Tibial nerve (tissue), 4 donors: ENCODE results near the gene MTCL1. TPM values are rescaled to one million over a fixed set of nuclear protein-coding genes. Genes with fewer than 3 reads are reported as not detected.

Source experiments
- DNase-seq, 2 donors: peaks; one replicate each; pipeline ENCODE4 v3.0.0-alpha.2; 2019; ENCODE audit warnings: low spot score in 2 of 2
- H3K27ac ChIP-seq, 4 donors: fragments of 200-600 bp; sonication (generic) in 3 of 4; one replicate each; pipeline ENCODE4 v1.5.1; 2017 to 2019; ENCODE audit warnings: mild to moderate bottlenecking in 1 of 4
- H3K27me3 ChIP-seq, 2 donors: fragments of 200-600 bp; sonication (generic) in 1 of 2; one replicate each; pipeline versions ENCODE4 v1.5.1 to v1.6.0; 2017 to 2019
- H3K36me3 ChIP-seq, 3 donors: fragments of 200-600 bp; sonication (generic); one replicate each; pipeline ENCODE4 v1.5.1; 2018 to 2019
- H3K4me1 ChIP-seq, 4 donors: fragments of 200-600 bp; sonication (generic) in 3 of 4; one replicate each; pipeline ENCODE4 v1.5.1; 2017 to 2019
- H3K4me3 ChIP-seq, 4 donors: fragments of 200-600 bp; sonication (generic) in 3 of 4; one replicate each; pipeline ENCODE4 v1.5.1; 2017 to 2019; ENCODE audit warnings: mild to moderate bottlenecking in 1 of 4, moderate library complexity in 1 of 4
- H3K9me3 ChIP-seq, 4 donors: fragments of 200-600 bp; sonication (generic) in 3 of 4; one replicate each; pipeline ENCODE4 v1.5.1; 2017 to 2019
- CTCF ChIP-seq, 5 experiments: fragments of 200-600 bp in 3 of 5; fragments of 450-650 bp in 2 of 5; sonication (generic) in 3 of 5; IDR thresholded peaks; one replicate each; pipeline ENCODE4 v1.5.1; 2016 to 2019; ENCODE audit warnings: antibody characterized with exemption in 5 of 5, mild to moderate bottlenecking in 3 of 5, moderate library complexity in 2 of 5
- EP300 ChIP-seq, 2 donors: sonication (generic); formaldehyde crosslinking; IDR thresholded peaks; one replicate each; pipeline ENCODE4 v1.6.1; 2017; ENCODE audit warnings: antibody characterized with exemption in 2 of 2, mild to moderate bottlenecking in 1 of 2
- POLR2A ChIP-seq, 2 donors: fragments of 450-650 bp; IDR thresholded peaks; one replicate each; pipeline ENCODE4 v1.6.1; 2017; ENCODE audit warnings: antibody characterized with exemption in 2 of 2, mild to moderate bottlenecking in 2 of 2, moderate library complexity in 2 of 2
- WGBS, 2 donors: methylation state at CpG; one replicate each; pipeline ENCODE4 v1.1.5; 2018; 5-methylcytosine and 5-hydroxymethylcytosine counted together
- total RNA-seq, 4 donors: library from RNA; depleted of rRNA; stranded (reverse); fragments of >200 nt; gene quantifications; one replicate each; pipeline ENCODE4 v1.1.0, GENCODE V29; 2016

MTCL1 gene
- total RNA-seq, 4 donors from 2014 or later: 4.6 to 18.3 (median 5.3) TPM

DNA sequence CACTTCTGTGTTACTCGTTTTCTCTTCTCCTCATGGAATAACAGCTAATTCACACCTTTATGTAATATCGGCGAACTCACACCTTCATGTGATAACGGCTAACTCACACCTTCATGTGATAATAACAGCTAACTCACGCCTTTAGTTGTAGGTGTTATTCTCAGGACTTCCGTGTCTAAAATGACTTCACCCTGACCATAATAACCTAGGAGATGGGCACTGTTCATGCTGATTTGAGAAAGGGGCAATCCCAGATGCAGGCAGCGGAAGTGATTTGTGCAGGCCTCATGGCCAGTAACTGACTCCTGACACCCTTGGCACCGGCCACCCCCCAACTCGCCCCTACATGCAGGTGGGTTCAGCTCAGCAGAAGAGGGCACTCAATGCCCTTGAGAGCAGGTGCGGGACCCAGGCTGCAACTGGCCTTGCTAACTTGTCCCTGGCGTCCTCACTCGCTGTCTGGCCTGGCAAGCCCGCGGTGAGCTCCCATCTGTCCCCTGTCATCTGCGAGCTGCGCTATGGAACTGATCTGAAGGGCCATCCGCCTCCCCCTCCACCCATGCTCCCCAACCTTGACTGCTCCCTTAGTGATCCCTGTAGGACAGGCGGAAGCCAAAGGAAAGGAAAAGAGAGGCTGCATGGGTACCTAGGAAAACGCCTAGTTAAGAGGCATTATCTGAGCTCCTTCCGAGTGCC lies 42.6 kb upstream of the MTCL1 start:
- Histone ChIP-seq H3K27me3 (no peaks in the 10 kb centered on the region), H3K9me3 (no peaks in the 10 kb centered on the region), H3K4me3 (no peak overlapping the region), H3K27ac (no peak overlapping the region), H3K36me3 (no peaks in the 10 kb centered on the region), H3K4me1 (peaks cover 0 to 8% (median 3%) of the 10 kb centered on the region in 4 donors)
- WGBS, 2 donors: 84 to 85% methylated on average over 20 of the region's 20 CpGs
- no peak for TF ChIP-seq CTCF (IDR thresholded peaks at IDR 0.05)
- no peak for TF ChIP-seq EP300 (IDR thresholded peaks at IDR 0.05)
- no peak for TF ChIP-seq POLR2A (IDR thresholded peaks at IDR 0.05)
- DNase-seq: no peak

DNA sequence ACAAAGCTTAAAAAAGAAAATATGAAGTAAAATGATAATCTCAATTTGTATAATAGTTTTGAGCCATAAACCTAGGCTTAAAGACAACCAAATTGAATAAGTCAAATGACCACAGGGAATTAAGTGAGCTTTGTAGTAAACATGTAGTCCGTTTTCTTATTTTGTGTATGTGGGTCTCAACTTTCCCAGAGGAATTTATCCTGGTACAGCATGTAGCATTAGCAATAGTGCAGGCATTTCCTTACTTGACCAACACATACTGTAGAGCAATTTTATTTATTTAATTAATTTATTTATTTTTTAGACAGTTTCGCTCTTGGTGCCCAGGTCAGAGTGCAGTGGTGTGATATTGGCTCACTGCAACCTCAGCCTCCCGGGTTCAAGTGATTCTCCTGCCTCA lies 37.5 kb upstream of the MTCL1 start:
- H3K4me3 ChIP-seq: no peak overlapping the region
- DNase-seq: no peak
- no peak for TF ChIP-seq EP300 (IDR thresholded peaks at IDR 0.05)
- no peak for TF ChIP-seq CTCF (IDR thresholded peaks at IDR 0.05)
- TF ChIP-seq POLR2A (IDR thresholded peaks at IDR 0.05): no peak
- 84 to 94% methylated on average over 3 of the region's 3 CpGs for WGBS, 2 donors
- H3K27ac ChIP-seq: no peak overlapping the region
- H3K9me3 ChIP-seq: no peaks in the 10 kb centered on the region
- no peaks in the 10 kb centered on the region for H3K4me1 ChIP-seq
- no peaks in the 10 kb centered on the region for H3K36me3 ChIP-seq
- no peaks in the 10 kb centered on the region for H3K27me3 ChIP-seq

- TF ChIP-seq POLR2A (IDR thresholded peaks at IDR 0.05): no peak
- TF ChIP-seq CTCF (IDR thresholded peaks at IDR 0.05): no peak
- no peaks in the 10 kb centered on the region for H3K9me3 ChIP-seq
- no peaks in the 10 kb centered on the region for H3K27me3 ChIP-seq
- no peaks in the 10 kb centered on the region for H3K4me1 ChIP-seq
- DNase-seq: no peak
- no peaks in the 10 kb centered on the region for H3K36me3 ChIP-seq
- no peak overlapping the region for H3K4me3 ChIP-seq
- H3K27ac ChIP-seq: no peak overlapping the region
Observed at GRCh38 chr18:8668381-8668780, 37.0 kb upstream of the MTCL1 start.

DNA sequence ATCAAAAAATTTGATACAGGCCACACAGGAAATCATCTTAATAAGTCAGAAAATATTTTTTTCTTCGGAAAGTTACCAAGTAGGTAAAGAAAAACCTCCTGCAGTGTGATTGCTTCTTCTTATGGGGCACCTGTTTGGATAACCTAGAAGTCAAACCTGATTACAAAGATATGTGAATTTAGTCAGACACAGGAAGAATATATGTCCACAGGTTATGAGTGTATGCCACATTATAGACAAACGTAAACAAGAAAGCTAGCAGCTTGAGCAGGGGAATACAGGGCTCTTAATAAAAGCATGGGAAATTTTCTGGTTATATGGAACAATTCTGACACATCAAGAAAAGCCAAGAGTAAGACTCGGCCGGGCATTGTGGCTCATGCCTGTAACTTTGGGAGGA lies 35.8 kb upstream of the MTCL1 start:
- Histone ChIP-seq H3K9me3 (no peaks in the 10 kb centered on the region), H3K4me1 (no peaks in the 10 kb centered on the region), H3K27me3 (no peaks in the 10 kb centered on the region), H3K4me3 (no peak overlapping the region), H3K27ac (no peak overlapping the region), H3K36me3 (no peaks in the 10 kb centered on the region)
- WGBS, 2 donors: 79 to 89% methylated on average over 4 of the region's 4 CpGs
- no peak for DNase-seq
- TF ChIP-seq CTCF (IDR thresholded peaks at IDR 0.05) (no peak), EP300 (IDR thresholded peaks at IDR 0.05) (no peak), POLR2A (IDR thresholded peaks at IDR 0.05) (no peak)

DNA sequence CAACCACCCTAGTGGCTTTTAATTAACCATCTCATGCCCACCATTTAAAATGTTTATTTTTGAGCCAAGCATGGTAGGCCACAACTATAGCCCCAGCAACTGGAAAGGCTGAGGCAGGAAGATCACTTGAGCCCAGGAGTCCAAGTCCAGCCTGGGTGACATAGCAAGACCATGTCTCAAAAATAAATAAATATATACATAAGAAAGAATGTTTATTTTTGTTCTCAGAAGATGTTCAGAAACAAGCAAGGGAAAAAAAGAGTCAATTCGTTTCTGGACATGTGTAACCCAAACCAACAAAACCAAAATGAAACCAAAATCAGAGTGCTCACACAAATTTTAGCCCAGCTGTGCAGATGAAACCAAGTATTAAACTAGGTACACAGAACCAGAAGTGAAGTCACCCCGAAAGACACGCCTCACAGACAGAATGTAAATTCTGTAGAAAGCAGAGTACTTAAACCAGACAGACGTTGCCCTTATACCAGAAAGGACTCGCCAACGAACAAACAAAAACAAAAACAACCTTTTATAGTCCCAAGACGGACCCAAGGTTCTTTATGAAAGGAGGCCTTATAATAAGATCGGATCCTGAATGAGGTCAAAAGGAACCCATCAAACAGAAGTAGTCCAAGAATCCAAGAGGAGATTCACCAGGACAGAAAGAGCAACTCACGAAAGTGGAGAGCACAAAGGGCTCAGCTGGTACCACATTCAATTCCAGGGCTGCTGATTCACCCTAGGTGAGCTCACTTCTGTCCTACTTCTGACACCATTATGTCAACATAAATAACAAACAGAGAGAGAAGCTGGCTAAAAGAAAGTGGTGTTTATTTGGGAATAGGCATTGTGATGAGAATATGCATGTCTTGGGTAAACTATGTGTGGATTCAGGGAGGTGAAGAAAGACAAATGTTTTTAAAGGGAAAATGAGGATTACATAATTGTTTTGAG lies 31.8 kb upstream of the MTCL1 start:
- Histone ChIP-seq H3K27me3 (no peaks in the 10 kb centered on the region), H3K4me3 (no peak overlapping the region), H3K36me3 (no peaks in the 10 kb centered on the region), H3K9me3 (no peaks in the 10 kb centered on the region), H3K4me1 (no peaks in the 10 kb centered on the region), H3K27ac (no peak overlapping the region)
- 69 to 75% methylated on average over 9 of the region's 9 CpGs for WGBS, 2 donors
- no peak for DNase-seq
- TF ChIP-seq CTCF (IDR thresholded peaks at IDR 0.05): no peak
- TF ChIP-seq EP300 (IDR thresholded peaks at IDR 0.05): no peak
- no peak for TF ChIP-seq POLR2A (IDR thresholded peaks at IDR 0.05)
